CD8-positive, alpha-beta memory T cell (primary cell): ENCODE data around the gene FLOT1. TPM values are rescaled to one million over a fixed set of nuclear protein-coding genes. Genes with fewer than 3 reads are reported as not detected.
"Not testable (repeated sequence)": the region's sequence is repeated elsewhere in the genome, so short reads cannot be mapped to it uniquely, and the experiment has no call there.

ENCODE experiments used
- CTCF ChIA-PET: fragments of 350-600 bp; sonication (Branson Sonifier 250); formaldehyde crosslinking; loops from one replicate; lab custom pipeline; 2021; ENCODE audit warnings: antibody characterized with exemption; lab: Charles Lee
- POLR2A ChIA-PET: fragments of 350-600 bp; sonication (Branson Sonifier 250); formaldehyde crosslinking; loops from one replicate; lab custom pipeline; 2021; ENCODE audit warnings: antibody characterized with exemption; lab: Charles Lee
- DNase-seq, 5 donors: peaks; one replicate each; pipeline versions ENCODE4 v3.0.0 to v3.0.0-alpha.2; 2020 to 2022; ENCODE audit warnings: mixed read lengths in 1 of 5
- H3K27ac ChIP-seq: one replicate; pipeline ENCODE4 v1.7.0; 2013; ENCODE audit warnings: low read depth, mild to moderate bottlenecking, low read length, moderate library complexity
- H3K27me3 ChIP-seq: 2 replicates; pipeline ENCODE4 v1.7.0; 2013; ENCODE audit warnings: low read length, mild to moderate bottlenecking; ENCODE audit not compliant: insufficient read depth, poor library complexity, severe bottlenecking
- H3K36me3 ChIP-seq: 2 replicates; pipeline ENCODE4 v1.7.0; 2013; ENCODE audit warnings: mild to moderate bottlenecking, low read length, moderate library complexity; ENCODE audit not compliant: insufficient read depth
- H3K4me1 ChIP-seq: 2 replicates; pipeline ENCODE4 v1.7.0; 2013; ENCODE audit warnings: mild to moderate bottlenecking, low read length, moderate library complexity; ENCODE audit not compliant: insufficient read depth
- H3K4me3 ChIP-seq: 2 replicates; pipeline ENCODE4 v1.7.0; 2013; ENCODE audit warnings: mild to moderate bottlenecking, low read length
- H3K9me3 ChIP-seq: 2 replicates; pipeline ENCODE4 v1.7.0; 2013; ENCODE audit warnings: mild to moderate bottlenecking, low read length
- H3K27ac Mint-ChIP-seq, 8 donors: one replicate each; pipeline ENCODE4 v1.8.0; 2020 to 2021; ENCODE audit warnings: mixed read lengths in 8 of 8, mild to moderate bottlenecking in 6 of 8, inconsistent platforms in 3 of 8, moderate library complexity in 3 of 8
- H3K27me3 Mint-ChIP-seq, 2 donors: one replicate each; pipeline ENCODE4 v1.8.0; 2020 to 2021; ENCODE audit warnings: mixed read lengths in 2 of 2, mild to moderate bottlenecking in 1 of 2, moderate library complexity in 1 of 2
- H3K36me3 Mint-ChIP-seq, 3 donors: one replicate each; pipeline ENCODE4 v1.8.0; 2020 to 2021; ENCODE audit warnings: mixed read lengths in 3 of 3, inconsistent platforms in 1 of 3, mild to moderate bottlenecking in 1 of 3
- H3K4me1 Mint-ChIP-seq, 3 donors: one replicate each; pipeline ENCODE4 v1.8.0; 2020 to 2021; ENCODE audit warnings: mixed read lengths in 3 of 3, inconsistent platforms in 1 of 3, mild to moderate bottlenecking in 1 of 3
- H3K4me3 Mint-ChIP-seq, 7 donors: one replicate each; pipeline ENCODE4 v1.8.0; 2020 to 2021; ENCODE audit warnings: mixed read lengths in 7 of 7, mild to moderate bottlenecking in 6 of 7, moderate library complexity in 4 of 7, inconsistent platforms in 2 of 7
- H3K9me3 Mint-ChIP-seq, 5 donors: one replicate each; pipeline ENCODE4 v1.8.0; 2020 to 2022; ENCODE audit warnings: mixed read lengths in 5 of 5, mild to moderate bottlenecking in 3 of 5, moderate library complexity in 2 of 5, inconsistent platforms in 1 of 5
- polyA plus RNA-seq: library from polyadenylated mRNA; unstranded; fragments of 300-500 nt; fragmentation: Illumina TruSeq; gene quantifications from one replicate; pipeline ENCODE4 v1.2.3, GENCODE V29; 2021
- total RNA-seq, 2 experiments: library from RNA; stranded (reverse); gene quantifications; one replicate each; pipeline ENCODE4 v1.2.3, GENCODE V29; 2021

FLOT1 gene
- total and polyA plus RNA-seq, 3 experiments from 2014 or later = 104 to 155 (median 154) TPM

DNA sequence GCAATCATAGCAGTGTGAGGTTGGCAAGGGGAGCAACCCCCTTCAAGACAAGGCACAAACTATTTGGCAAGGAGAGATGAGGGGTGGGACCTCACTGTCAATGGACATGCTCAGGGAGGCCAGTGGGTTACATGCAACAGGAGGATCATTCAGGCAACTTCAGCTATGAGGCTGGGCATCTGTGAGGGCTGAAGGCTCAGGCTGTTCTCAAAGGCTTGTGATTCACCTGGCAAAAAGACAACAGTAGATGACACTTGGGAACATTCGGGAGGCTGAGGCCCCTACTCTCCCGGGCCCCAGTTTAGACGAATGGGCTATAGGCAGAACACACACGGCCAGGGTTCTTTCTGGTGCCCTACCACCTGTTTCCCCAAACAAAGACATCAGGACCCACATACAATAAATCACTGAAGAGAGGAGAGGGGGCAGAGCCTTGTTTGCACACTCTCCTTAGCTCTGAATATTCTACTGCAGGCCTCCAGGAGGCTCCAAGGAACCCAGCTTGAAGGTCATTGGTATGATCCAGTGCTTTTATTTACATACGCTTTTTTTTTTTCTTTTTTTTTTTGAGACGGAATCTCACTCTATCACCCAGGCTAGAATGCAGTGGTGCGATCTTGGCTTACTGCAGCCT lies 14.4 kb downstream of the FLOT1 start:
- Mint-ChIP-seq H3K36me3 (peaks cover 3 to 82% (median 19%) of the 10 kb centered on the region in 3 donors), H3K27ac (peak overlapping the region; percentile 25 to 90 (median 52)), H3K4me3 (no peak overlapping the region), H3K9me3 (no peaks in the 10 kb centered on the region), H3K4me1 (peaks cover 37 to 63% (median 44%) of the 10 kb centered on the region in 3 donors), H3K27me3 (no peaks in the 10 kb centered on the region)
- DNase-seq = no peak
- POLR2A ChIA-PET = interaction anchor here (0.7 to 0.9 kb wide), 3 partner anchors 85 to 800 kb away, joined by 4 to 5 read pairs (median 5); no protein-coding TSS in a partner anchor
- Histone ChIP-seq H3K9me3 (no peaks in the 10 kb centered on the region), H3K27me3 (no peaks in the 10 kb centered on the region), H3K27ac (no peak overlapping the region), H3K4me3 (no peak overlapping the region), H3K4me1 (peaks cover 32% of the 10 kb centered on the region), H3K36me3 (peaks cover 48% of the 10 kb centered on the region)
- CTCF ChIA-PET = interaction anchor here (1.0 to 17.1 kb wide), 4 partner anchors 16 to 246 kb away, joined by 3 to 697 read pairs (median 4); partner anchors contain the start of genes DHX16 and IER3

DNA sequence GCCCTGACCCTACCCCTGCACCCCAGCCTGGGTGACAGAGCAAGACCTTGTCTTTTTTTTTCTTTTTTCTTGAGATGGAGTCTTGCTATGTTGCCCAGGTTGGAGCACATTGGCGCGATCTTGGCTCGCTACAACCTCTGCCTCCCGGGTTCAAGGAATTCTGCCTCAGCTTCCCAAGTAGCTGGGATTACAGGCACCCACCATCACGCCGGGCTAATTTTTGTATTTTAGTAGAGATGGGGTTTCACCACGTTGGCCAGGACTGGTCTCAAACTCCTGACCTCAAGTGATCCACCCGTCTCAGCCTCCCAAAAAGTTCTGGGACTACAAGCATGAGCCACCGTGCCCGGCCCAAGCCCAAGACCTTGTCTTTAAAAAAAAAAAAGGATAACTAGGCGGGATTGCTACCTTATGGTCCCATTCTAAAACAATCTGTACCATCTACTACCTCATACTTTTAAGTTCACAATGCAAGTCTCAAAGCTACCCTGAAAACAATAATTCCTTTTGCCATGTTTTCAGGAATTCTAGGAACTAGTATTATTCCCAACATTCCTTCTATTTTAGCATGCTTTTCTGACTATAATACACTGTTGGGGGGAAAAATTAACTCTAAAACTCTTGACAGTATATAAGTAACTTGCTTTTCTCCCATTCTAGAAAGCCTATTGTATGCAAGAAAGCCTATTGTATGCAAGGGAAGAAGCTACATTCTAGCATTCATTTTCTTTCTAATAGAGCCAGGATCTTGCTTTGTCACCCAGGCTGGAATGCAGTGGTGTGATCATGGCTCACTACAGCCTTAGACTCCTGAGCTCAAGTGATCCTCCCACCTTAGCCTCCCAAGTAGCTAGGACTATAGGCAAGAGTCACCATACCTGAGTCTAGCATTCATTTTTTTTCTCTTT lies 15.7 kb downstream of the FLOT1 start:
- Histone ChIP-seq H3K9me3 (no peaks in the 10 kb centered on the region), H3K27me3 (no peaks in the 10 kb centered on the region), H3K4me1 (peaks cover 38% of the 10 kb centered on the region), H3K36me3 (peaks cover 52% of the 10 kb centered on the region), H3K4me3 (no peak overlapping the region), H3K27ac (no peak overlapping the region)
- Mint-ChIP-seq H3K36me3 (peaks cover 3 to 80% (median 20%) of the 10 kb centered on the region in 3 donors), H3K4me1 (peaks cover 43 to 69% (median 45%) of the 10 kb centered on the region in 3 donors), H3K27me3 (peaks cover 0 to 5% of the 10 kb centered on the region in 2 donors), H3K9me3 (no peaks in the 10 kb centered on the region), H3K4me3 (no peak overlapping the region), H3K27ac (peak overlapping the region in 4 of 8 donors; percentile 23 to 90 (median 40))
- POLR2A ChIA-PET = interaction anchor here (1.1 kb wide), 3 partner anchors 15 to 47 kb away, joined by 3 read pairs; no protein-coding TSS in a partner anchor
- DNase-seq = no peak
- CTCF ChIA-PET = interaction anchor here (1.0 to 17.1 kb wide), 4 partner anchors 18 to 245 kb away, joined by 3 to 697 read pairs (median 4); partner anchors contain the start of genes DHX16 and IER3

DNA sequence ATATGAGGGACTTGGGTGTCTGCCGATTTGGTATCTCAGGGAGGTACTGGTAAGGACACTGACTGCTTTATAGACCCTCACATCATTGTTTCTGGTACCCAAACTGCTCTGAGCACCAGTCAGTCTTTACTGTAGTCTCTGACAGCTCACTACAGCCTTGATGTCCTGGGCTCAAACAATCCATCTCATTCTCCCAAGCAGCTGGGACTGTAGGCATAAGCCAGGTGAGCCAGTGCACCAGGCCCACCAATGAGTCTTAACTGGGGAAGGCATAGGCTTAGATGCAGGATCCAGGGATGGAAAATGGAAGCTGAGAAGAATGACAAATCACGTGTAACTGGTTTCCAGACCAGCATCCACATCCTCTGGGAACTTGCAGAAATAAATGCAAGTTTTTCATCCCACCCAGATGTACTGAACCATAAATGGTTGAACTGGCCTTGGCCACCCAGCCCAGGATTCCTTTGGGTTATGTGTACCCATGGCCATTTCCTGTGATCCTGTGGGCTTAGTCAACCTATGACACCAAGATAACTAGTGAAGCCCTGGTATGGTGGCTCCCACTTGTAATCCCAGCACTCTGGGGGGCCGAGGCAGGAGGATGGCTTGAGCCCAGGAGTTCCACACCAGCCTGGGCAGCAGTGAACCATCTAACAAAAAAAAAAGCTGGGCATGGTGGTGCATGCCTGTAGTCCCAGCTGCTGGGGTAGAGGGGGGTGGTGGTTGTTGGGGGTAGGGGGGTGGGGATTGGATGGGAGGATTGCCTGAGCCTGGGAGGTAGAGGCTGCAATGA lies 16.6 kb downstream of the FLOT1 start:
- no peak overlapping the region for H3K4me3 ChIP-seq
- peaks cover 40 to 65% (median 41%) of the 10 kb centered on the region in 3 donors for H3K4me1 Mint-ChIP-seq
- DNase-seq = no peak
- H3K9me3 ChIP-seq = no peaks in the 10 kb centered on the region
- no peak overlapping the region for H3K4me3 Mint-ChIP-seq
- H3K27ac ChIP-seq = no peak overlapping the region
- CTCF ChIA-PET = interaction anchor here (1.0 to 17.1 kb wide), 2 partner anchors 19 to 48 kb away, joined by 3 to 697 read pairs; partner anchors contain the start of genes DHX16 and IER3
- POLR2A ChIA-PET = interaction anchor here (1.1 kb wide), 3 partner anchors 16 to 47 kb away, joined by 3 read pairs; no protein-coding TSS in a partner anchor
- no peaks in the 10 kb centered on the region for H3K27me3 ChIP-seq
- H3K27ac Mint-ChIP-seq = peak overlapping the region; percentile 35 to 98 (median 72)
- H3K36me3 ChIP-seq = peaks cover 52% of the 10 kb centered on the region
- H3K36me3 Mint-ChIP-seq = peaks cover 3 to 82% (median 20%) of the 10 kb centered on the region in 3 donors
- H3K9me3 Mint-ChIP-seq = no peaks in the 10 kb centered on the region
- H3K27me3 Mint-ChIP-seq = peaks cover 0 to 6% of the 10 kb centered on the region in 2 donors
- peaks cover 33% of the 10 kb centered on the region for H3K4me1 ChIP-seq

DNA sequence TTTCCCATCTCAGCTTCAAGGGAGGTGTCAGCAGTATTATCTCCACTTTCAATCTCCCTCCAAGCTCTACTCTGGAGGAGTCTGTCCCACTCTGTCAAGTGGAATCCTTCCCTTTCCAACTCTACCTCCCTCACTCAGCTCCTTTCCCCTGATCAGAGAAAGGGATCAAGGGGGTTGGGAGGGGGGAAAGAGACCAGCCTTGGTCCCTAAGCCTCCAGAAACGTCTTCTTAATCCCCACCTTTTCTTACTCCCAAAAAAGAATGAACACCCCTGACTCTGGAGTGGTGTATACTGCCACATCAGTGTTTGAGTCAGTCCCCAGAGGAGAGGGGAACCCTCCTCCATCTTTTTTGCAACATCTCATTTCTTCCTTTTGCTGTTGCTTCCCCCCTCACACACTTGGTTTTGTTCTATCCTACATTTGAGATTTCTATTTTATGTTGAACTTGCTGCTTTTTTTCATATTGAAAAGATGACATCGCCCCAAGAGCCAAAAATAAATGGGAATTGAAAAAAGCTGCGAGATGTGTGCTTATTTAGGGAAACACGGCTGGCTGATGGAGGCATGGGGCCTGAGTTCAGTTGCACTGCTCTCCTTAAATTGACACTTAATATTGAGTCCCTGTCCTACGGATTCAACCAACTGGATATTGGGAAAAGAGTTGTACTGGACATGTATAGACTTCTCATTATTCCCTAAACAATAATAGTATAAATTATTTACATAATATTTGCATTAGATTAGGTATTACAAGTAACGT lies 17.4 kb downstream of the FLOT1 start:
- H3K27ac ChIP-seq = no peak overlapping the region
- H3K4me3 Mint-ChIP-seq = peak overlapping the region in 1 of 7 donors; percentile 65
- H3K9me3 ChIP-seq = no peaks in the 10 kb centered on the region
- H3K36me3 ChIP-seq = peaks cover 46% of the 10 kb centered on the region
- DNase-seq = no peak
- ChIA-PET CTCF (interaction anchor here (1.5 to 17.1 kb wide), 3 partner anchors 48 to 110 kb away, joined by 3 to 697 read pairs (median 4); partner anchors contain the start of gene DHX16), POLR2A (interaction anchor here (7.0 kb wide), 1 partner anchor 43 kb away, joined by 142 read pairs; no protein-coding TSS in a partner anchor)
- peaks cover 0 to 6% of the 10 kb centered on the region in 2 donors for H3K27me3 Mint-ChIP-seq
- H3K27ac Mint-ChIP-seq = peak overlapping the region; percentile 41 to 98 (median 72)
- peaks cover 32 to 57% (median 33%) of the 10 kb centered on the region in 3 donors for H3K4me1 Mint-ChIP-seq
- no peaks in the 10 kb centered on the region for H3K27me3 ChIP-seq
- no peaks in the 10 kb centered on the region for H3K9me3 Mint-ChIP-seq
- peaks cover 25% of the 10 kb centered on the region for H3K4me1 ChIP-seq
- peaks cover 3 to 80% (median 20%) of the 10 kb centered on the region in 3 donors for H3K36me3 Mint-ChIP-seq
- H3K4me3 ChIP-seq = no peak overlapping the region

DNA sequence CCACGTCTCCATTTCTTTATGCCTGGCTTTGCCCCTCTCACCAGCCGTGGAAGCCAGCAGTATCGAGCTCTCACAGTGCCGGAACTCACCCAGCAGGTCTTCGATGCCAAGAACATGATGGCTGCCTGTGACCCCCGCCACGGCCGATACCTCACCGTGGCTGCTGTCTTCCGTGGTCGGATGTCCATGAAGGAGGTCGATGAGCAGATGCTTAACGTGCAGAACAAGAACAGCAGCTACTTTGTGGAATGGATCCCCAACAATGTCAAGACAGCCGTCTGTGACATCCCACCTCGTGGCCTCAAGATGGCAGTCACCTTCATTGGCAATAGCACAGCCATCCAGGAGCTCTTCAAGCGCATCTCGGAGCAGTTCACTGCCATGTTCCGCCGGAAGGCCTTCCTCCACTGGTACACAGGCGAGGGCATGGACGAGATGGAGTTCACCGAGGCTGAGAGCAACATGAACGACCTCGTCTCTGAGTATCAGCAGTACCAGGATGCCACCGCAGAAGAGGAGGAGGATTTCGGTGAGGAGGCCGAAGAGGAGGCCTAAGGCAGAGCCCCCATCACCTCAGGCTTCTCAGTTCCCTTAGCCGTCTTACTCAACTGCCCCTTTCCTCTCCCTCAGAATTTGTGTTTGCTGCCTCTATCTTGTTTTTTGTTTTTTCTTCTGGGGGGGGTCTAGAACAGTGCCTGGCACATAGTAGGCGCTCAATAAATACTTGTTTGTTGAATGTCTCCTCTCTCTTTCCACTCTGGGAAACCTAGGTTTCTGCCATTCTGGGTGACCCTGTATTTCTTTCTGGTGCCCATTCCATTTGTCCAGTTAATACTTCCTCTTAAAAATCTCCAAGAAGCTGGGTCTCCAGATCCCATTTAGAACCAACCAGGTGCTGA lies 18.4 kb downstream of the FLOT1 start:
- Mint-ChIP-seq H3K36me3 (peaks cover 3 to 73% (median 20%) of the 10 kb centered on the region in 3 donors), H3K4me3 (peak overlapping the region in 3 of 7 donors; percentile 14 to 46 (median 26)), H3K27ac (peak overlapping the region; percentile 24 to 98 (median 78)), H3K4me1 (peaks cover 40 to 63% (median 40%) of the 10 kb centered on the region in 3 donors)
- H3K27ac ChIP-seq, H3K9me3 Mint-ChIP-seq, H3K27me3 ChIP-seq, H3K4me3 ChIP-seq, DNase-seq, H3K9me3 ChIP-seq, H3K27me3 Mint-ChIP-seq: not testable (repeated sequence)
- ChIA-PET CTCF (interaction anchor here (1.1 to 17.1 kb wide), 15 partner anchors 7 to 242 kb away, joined by 3 to 697 read pairs (median 10); partner anchors contain the start of genes DHX16, IER3 and NRM), POLR2A (interaction anchor here (0.7 to 7.0 kb wide), 2 partner anchors 42 to 109 kb away, joined by 8 to 142 read pairs; no protein-coding TSS in a partner anchor)
- H3K4me1 ChIP-seq = peaks cover 29% of the 10 kb centered on the region
- peaks cover 37% of the 10 kb centered on the region for H3K36me3 ChIP-seq
